HG02885 (cell line): Measurements from ENCODE around the gene R3HDM2.
"Not testable (repeated sequence)": the region's sequence is repeated elsewhere in the genome, so short reads cannot be mapped to it uniquely, and the experiment has no call there.

ENCODE experiments used
- ATAC-seq: cut with Tn5 transposase; IDR thresholded peaks from one replicate; pipeline ENCODE4 v1.9.1; 2021; ENCODE audit warnings: mild to moderate bottlenecking; ENCODE audit not compliant: unreplicated experiment, poor library complexity

The R3HDM2 gene

DNA sequence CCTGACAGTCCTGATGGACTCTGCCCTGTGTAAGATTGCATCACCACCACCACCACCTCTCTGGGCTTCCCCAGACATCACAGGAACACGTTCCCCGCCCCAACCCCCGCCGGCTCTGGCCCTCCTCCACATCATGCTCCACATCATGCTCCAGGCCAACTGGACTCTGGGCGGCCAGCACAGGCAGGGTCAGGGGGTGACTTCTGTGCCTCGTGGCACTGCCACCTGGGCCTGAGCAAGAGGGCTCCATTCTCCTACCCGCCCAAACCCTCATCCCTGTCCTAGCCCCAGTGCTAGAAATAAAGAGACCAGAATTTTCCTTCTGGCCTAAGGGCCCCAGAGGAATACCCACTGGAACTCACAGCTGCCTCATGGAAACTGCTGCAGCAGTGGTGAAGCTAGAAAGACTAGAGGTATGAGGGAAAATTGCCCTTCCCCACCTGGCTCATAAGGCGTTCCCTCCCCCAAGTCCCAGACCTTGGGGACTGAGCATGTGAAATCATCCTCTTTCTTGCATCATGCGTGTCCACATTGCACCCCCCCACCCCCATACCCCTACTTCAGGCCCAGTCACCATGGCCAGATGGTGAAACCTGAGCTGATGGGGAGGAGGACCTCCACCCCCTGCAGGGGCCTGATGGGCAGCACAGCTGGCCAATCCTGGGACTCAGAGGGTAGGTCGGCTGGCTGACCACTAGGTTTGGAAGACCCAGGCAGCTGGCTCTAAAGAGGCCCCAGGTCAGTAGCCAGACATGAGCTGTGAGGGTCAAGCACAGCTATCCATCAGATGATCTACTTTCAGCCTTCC, 23.9 kb upstream of the R3HDM2 start, which contains the start of gene INHBE:
INHBE (plus strand) TSS at position 742 of the 808 bp plus-strand sequence. CDS start 230 bp downstream, outside the sequence.
- ATAC-seq: no peak

DNA sequence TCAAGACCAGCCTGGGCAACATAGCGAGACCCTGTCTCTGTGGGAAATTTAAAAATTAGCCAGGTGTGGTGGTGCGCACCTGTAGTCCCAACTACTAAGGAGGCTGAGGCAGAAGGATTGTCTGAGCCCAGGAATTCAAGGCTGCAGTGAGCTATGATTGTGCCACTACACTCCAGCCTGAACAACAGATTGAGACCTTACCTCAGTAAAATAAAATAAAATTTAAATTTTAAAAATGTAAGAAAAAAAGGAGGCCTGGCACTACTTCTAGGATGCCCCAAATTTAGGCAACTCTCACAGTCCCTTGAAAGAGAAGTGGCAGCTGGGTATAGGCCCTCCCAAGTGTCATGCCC, 23.3 kb upstream of the R3HDM2 start:
- no peak for ATAC-seq

GRCh38 chr12:57452937-57453509, 22.2 kb upstream of the R3HDM2 start:
- peak; percentile 70 for ATAC-seq

DNA sequence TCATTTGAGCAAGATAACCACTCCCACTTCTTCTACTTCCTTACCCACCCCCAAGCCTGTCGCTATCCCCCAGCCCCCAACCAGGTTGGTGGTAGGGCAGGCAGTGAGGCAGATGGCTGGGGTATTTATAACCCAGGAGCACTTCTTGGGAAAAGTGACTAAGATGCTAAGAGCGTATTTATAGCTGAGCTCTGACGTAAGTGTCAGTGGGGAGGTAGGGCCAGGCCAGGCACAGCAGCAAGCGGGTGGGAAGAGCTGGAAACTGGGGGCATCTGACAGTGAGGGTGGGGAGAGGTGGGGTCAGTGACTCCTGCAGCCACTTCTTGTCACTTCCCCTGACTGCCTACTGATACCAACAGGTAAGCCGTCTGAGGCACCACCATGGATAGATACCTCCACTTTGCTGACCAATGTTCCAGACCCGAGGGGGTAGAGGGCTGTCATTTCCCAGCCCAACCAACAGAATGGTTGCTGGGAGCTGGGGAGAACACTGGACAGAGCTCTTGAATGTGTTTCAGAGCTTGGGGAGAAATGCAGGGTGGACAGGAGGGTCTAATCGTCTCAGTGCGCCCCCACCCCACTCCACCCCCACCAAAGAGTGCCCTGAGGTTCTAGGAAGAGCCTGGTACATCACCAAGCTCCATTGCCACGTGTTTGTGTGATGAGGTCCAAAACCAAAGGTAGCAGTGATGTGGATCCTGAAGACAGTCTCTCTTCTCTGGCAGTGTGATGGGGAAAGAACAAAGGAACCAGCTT, 21.5 kb upstream of the R3HDM2 start:
- no peak for ATAC-seq

- no peak for ATAC-seq
Measured at GRCh38 chr12:57451233-57451778, 20.5 kb upstream of the R3HDM2 start.

GRCh38 chr12:57450057-57450456, 19.2 kb upstream of the R3HDM2 start:
- ATAC-seq: no peak

DNA sequence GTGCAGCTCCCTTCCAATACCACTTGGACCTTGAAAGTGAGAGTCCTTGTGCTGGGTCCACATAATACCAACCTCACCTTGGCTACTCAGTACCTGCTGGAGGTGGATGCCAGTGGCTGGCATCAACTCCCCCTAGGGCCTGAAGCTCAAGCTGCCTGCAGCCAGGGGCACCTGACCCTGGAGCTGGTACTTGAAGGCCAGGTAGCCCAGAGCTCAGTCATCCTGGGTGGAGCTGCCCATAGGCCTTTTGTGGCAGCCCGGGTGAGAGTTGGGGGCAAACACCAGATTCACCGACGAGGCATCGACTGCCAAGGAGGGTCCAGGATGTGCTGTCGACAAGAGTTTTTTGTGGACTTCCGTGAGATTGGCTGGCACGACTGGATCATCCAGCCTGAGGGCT, 18.5 kb upstream of the R3HDM2 start:
- no peak for ATAC-seq

DNA sequence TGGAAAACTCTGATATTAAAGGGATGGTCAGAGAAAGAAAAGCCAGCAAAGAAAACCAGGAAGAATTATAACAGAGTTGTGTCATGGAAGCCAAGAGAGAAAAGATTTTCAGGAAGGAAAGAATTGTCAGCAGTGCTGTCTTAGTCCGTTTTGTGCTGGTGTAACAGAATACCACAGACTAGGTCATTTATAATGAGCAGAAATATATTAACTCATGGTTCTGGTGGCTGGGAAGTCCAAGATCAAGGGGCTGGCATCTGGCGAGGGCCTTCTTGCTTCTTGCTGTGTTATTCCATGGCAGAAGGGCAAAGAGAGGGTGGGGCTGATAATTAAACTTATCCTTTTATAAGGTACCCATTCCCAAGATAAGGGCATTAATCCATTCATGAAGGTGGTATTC, 17.8 kb upstream of the R3HDM2 start:
- ATAC-seq: no peak

GRCh38 chr12:57446292-57446960, 15.6 kb upstream of the R3HDM2 start:
- ATAC-seq: no peak

GRCh38 chr12:57444744-57445143, 13.9 kb upstream of the R3HDM2 start:
- ATAC-seq: no peak

- not testable (repeated sequence) for ATAC-seq
Measured at GRCh38 chr12:57444337-57444736, 13.5 kb upstream of the R3HDM2 start.

GRCh38 chr12:57441846-57442427, 11.1 kb upstream of the R3HDM2 start:
- ATAC-seq: no peak

DNA sequence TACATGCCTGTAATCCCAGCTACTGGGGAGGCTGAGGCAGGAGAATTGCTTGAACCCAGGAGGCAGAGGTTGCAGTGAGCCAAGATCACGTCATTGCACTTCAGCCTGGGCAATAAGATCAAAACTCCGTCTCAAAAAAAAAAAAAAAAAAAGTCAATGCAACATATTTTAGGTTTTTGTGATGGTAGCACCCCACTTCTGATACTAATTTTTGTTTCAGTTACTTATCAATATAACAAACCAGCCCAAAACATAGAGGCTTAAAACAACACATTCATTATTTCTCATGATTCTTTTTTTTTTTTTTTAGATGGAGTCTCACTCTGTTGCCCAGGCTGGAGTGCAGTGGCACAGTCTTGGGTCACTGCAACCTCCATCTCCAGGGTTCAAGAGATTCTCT, 10.6 kb upstream of the R3HDM2 start:
- not testable (repeated sequence) for ATAC-seq

GRCh38 chr12:57439762-57440266, 9.0 kb upstream of the R3HDM2 start:
- ATAC-seq: no peak

- no peak for ATAC-seq
Measured at GRCh38 chr12:57438400-57438799, 7.6 kb upstream of the R3HDM2 start.

DNA sequence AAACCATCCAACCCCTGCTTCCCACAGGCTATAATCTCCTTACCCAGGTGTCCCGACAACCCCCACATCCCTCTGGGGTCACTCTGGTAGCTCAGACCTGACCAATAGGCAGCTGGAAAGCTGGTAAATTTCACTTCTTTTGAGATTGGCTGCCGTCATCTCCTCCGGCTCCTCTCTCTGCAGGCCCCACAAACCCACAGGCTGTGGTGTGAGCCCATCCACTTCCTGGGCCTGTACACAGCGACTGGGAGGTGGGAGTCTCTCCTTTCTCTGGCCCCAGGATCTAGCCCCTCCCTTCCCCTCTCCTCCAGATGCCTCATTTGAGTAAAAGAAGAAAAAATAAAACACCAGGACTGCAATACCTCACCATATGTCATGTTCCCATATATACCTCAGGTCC, 4.5 kb upstream of the R3HDM2 start:
- no peak for ATAC-seq

DNA sequence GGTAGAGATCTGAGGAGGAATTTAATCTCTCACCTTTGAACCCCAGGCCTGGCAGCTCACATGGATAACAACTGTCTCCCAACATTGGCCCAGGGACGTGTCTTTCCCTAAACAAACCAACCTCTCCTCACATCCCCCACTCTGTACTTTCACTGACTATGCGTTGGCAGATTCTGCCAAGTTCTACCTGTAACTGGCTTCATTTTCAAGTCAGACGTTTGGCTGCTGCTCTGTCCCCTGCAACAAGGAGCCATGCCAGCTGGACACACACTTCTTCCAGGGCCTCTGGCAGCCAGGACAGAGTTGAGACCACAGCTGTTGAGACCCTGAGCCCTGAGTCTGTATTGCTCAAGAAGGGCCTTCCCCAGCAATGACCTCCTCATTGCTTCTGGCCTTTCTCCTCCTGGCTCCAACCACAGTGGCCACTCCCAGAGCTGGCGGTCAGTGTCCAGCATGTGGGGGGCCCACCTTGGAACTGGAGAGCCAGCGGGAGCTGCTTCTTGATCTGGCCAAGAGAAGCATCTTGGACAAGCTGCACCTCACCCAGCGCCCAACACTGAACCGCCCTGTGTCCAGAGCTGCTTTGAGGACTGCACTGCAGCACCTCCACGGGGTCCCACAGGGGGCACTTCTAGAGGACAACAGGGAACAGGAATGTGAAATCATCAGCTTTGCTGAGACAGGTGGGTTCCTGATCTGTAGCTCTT, 3.8 kb upstream of the R3HDM2 start, which contains the start of gene INHBC:
INHBC (plus strand) TSS at position 268 of the 707 bp plus-strand sequence; CDS start at position 371, 103 bp downstream.
- ATAC-seq: no peak

- no peak for ATAC-seq
Measured at GRCh38 chr12:57433370-57433769, 2.5 kb upstream of the R3HDM2 start.

DNA sequence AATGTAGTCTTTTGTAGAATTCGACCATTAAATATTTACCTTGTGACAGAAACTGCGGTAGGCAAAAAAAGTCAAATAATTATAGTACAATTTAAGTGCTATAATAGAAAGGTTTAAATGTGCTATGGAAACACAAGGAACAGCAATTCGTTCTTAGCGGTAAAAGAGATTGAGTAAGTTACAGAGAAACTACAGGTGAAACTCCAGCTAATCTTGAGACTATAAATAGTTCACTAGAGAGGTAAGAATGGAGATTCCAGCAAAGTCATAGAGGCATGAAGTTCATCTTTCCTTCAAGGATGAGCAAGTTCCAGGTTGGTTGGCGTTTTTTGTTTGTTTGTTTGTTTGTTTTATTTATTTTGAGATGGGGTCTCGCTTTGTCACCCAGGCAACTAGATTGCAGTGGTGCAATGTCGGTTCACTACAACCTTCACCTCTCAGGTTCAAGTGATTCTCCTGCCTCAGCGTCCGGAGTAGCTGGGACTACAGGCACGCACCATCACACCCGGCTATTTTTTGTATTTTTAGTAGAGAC, 878 bp upstream of the R3HDM2 start:
- no peak for ATAC-seq
